Hair follicle dermal papilla cell (primary cell): Measurements from ENCODE around the gene NIPA2. TPM values are rescaled to one million over a fixed set of nuclear protein-coding genes. Genes with fewer than 3 reads are reported as not detected.

Experiments
- total RNA-seq: library from RNA; depleted of rRNA; stranded (reverse); fragments of >200 nt; gene quantifications from 2 replicates; pipeline ENCODE4 v1.2.3, GENCODE V29; 2012

Gene NIPA2
- 43.5 and 48.2 TPM in 2 replicates for total RNA-seq

GRCh38 chr15:22838292-22839042 lies at the start of gene NIPA2:
NIPA2 (plus strand) TSS chr15:22838666; CDS start chr15:22851732, 13,066 bp downstream.

Other genes with a start within 250 kb of the NIPA2 start
- gene NIPA1, start 52.0 kb upstream of the NIPA2 start, total RNA-seq, result 7.3 and 10.7 TPM in 2 replicates
- 119 and 121 TPM in 2 replicates for gene CYFIP1, start 141.7 kb downstream of the NIPA2 start, total RNA-seq
- 19.9 and 25.8 TPM in 2 replicates for gene TUBGCP5, start 200.9 kb downstream of the NIPA2 start, total RNA-seq